ENCODE results near the gene LRRC26.
A peak's percentile ranks its signal among the peaks of the same experiment; 100 is the strongest.
"Not testable (repeated sequence)": the region's sequence is repeated elsewhere in the genome, so short reads cannot be mapped to it uniquely, and the experiment has no call there.

The LRRC26 gene

DNA sequence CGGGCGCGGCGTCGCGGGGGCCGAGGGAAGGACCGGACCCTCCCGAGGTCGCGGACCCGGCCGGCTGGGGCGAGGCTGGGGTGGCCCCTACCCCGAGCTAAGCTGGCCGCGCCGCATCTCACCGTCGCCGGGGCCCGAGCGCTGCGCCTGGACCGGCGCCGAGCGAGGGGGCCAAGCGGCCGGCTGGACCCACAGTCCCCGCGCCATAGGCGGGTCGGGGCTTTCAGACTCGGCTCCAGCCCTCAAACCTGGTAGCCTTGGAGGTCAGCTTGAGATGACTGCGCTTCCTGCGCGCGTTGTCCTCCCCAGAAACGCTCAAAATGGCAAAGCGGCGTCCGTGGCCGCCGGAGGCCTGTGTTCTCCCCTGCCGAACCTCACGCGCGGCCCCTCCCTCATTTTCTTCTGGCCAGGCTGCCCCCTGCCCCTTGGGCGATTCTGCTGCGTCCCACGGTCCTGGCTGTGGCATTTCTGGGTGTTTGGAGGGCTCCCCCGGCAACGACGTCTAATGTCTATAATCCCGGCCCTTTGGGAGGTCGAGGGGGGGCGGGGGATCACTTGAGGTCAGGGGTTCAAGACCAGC is 39.6 kb downstream of the LRRC26 start:
- DNase-seq = no peak

- DNase-seq = peak; percentile 78 to 88
Observed at GRCh38 chr9:137129456-137130175, 40.2 kb downstream of the LRRC26 start.

DNA sequence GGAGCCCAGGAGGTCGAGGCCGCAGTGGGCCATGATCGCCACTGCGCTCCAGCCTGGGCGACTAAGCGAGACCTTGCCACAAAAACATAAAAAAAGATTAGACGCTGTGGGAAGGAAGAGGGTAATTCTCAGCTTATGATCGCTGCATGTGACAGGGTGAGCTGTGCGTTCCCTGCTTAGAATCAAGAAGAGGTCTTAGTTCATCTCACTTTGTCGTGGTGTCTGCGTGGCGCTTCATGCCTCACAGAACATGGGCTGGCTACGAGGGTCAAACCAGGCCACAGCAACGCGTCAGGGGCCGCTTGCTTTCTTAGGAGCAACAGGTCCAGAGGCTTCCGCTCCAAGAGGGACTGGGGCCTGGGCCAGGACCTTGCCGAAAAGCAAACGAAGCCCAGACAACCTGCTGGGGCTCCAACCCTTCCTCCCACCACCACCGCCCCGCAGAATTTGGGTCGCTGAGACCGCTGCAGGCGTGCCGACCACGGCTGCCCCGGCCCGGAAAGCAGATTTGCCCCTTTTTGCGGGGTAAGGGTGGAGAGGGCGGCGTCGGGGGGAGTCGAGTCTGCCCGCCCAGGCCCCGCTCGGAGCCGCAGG is 40.9 kb downstream of the LRRC26 start:
- DNase-seq = peak in 1 of 2 experiments; percentile 2

DNA sequence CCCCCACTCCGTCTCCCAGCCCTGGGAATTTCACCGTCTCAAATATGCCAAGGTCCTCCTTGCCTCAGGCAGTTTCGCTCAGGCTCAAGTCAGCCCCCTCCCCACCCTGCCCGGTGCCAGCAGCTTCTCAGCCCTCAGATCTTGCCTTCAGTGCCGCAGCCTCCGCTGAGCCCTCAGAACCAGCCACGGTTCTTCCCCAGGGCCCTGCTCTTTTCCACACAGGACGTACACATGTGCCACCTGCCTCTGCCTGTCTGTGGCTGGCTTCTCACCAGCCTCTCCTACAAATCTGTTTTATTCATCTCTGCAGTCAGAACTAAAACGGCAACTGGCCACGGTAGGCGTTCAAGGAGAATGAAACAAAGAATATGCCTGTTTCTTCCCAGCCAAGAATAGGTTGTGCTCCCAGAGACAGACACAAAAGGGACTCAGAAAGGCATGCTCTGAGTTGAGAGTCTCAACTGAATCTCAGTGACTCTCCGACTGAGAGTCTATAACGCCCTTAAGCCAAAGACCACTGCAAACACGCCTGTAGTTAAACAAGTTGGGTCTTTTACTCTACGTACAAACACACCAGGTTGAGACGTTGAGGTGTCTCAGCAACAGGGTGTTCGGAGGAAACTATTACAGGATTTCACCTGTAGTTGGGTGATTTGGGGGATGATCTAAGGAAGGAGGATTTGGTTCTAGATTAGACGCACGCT is 41.5 kb downstream of the LRRC26 start:
- no peak for DNase-seq

DNA sequence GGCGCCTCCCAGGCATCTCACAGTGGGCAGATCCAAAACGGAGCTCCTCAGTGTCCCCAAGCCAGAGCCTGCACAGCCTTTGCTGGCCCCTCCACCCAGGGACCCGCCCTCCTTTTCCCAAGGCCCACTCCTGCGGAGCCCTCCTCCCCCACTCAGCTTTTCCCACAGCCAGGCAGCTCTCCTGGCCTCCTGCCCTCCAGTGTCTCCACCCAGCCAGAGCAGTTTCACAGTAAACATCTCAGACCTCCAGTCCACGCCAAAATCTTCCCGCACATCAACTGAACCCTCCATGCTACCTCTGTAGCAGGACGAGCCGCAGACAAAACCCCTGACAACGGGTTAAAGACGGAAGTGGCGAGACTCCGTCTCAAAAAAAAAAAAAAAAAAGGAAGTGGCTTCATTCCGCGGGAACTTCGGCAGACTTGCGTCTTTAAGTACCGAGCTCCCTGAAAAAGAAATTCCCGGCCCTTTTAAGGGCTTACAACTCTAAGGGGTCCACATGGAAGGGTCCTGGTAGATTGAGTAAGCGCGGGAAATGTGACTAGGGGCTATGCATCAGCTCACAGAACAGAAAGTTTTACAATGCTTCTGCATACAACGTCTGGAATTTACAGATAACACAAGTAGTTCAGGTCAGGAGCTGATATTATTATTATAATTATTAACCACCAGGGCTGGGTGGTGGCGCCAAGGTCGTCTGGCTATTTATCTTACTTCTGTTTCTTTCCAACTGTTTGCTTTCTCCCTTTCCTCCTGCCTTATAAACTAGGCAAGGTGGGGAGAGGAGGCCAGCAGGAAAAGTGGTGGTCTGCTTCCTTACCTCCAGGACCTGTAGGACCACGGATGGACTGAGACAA is 42.3 kb downstream of the LRRC26 start:
- DNase-seq = peak; percentile 72 to 75

GRCh38 chr9:137126786-137127185 is 43.1 kb downstream of the LRRC26 start:
- peak in 1 of 2 experiments; percentile 11 for DNase-seq

GRCh38 chr9:137123952-137124462 is 45.8 kb downstream of the LRRC26 start:
- not testable (repeated sequence) for DNase-seq

DNA sequence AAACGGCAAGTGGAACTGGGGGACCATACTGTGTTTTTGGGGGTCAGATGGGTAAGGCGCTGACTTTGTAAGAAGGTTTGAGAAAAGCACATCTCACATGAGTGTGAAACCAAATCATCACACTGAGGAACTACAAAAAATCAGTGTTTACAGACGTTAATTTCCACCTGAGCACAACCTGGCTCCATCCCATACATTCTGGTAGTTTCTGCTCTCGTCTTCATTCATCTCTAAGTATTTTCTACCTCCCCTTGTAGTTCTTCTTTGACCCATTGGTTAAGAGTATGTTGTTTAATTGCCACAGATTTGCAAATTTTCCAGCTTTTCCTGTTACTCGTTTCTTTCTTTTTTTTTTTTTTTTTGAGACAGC is 46.4 kb downstream of the LRRC26 start:
- no peak for DNase-seq

DNA sequence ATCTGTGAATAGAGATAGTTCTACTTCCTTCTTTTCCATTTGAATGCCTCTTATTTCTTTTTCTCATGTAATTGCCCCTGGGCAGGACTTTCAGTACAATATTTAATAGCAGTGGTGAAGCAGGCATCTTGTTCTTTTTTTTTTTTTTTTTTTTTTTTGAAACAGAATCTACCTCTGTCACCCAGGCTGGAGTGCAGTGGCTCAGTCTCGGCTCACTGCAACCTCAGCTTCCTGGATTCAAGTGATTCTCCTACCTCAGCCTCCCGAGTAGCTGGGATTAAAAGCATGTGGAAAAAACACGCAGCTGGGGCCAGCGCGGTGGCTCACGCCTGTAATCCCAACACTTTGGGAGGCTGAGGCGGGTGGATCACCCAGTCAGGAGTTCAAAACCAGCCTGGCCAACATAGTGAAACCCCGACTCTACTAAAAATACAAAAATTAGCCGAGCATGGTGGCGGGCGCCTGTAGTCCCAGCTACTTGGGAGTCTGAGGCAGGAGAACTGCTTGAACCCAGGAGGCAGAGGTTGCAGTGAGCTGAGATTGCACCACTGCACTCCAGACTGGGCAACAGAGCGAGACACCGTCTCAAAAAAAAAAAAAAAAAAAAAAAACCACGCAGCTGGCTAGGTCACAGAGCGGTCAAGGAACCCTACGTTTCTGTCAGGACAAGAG is 46.9 kb downstream of the LRRC26 start:
- DNase-seq = not testable (repeated sequence)

GRCh38 chr9:137121927-137122795 is 47.7 kb downstream of the LRRC26 start:
- not testable (repeated sequence) for DNase-seq

Measured in Kasumi-1 (cell line).